Measurements from ENCODE around the gene CYP39A1.

The CYP39A1 gene

DNA sequence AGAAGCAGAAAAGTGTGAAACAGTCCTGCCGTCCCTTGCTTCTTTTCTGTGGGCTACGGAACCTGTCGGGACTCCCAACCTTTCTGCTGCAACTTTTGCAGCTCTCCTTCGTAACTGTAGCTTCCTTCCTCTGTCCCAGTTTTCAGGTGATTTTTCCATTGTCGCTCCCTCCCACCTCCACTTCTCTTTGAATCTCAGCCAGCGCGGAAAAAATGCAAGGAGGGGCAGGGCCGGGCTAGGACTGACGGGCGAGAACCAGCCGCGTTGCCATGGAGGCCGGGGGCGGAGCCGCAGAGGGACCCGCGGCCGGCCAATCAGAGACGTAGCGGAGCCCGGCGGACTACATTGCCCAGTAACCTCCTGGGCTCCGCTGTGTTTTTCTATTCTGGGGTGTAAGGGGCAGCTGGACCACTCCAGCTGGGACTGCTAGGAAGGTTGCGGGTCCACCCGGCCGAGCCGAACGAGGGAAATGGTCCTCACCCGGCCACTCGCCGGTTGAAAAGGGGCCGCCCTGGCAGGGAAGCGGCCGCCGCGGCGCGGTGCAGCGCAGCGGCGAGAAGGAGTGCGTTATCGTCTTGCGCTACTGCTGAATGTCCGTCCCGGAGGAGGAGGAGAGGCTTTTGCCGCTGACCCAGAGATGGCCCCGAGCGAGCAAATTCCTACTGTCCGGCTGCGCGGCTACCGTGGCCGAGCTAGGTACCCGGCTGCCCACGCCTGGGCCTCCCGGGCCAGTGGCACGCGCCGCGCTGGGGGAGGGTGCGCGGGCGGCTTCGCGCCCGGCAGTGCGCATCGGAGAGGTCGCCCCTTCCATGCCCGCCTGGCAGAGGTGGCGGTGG is at the start of gene CYP39A1, which contains the start of gene SLC25A27:
CYP39A1 (minus strand) TSS at position 216 of the 836 bp plus-strand sequence. CDS start 236 bp downstream, outside the sequence.
SLC25A27 (plus strand) TSS at position 373 of the 836 bp plus-strand sequence; CDS start at position 591, 218 bp downstream.
- peak; percentile 87 for DNase-seq

DNA sequence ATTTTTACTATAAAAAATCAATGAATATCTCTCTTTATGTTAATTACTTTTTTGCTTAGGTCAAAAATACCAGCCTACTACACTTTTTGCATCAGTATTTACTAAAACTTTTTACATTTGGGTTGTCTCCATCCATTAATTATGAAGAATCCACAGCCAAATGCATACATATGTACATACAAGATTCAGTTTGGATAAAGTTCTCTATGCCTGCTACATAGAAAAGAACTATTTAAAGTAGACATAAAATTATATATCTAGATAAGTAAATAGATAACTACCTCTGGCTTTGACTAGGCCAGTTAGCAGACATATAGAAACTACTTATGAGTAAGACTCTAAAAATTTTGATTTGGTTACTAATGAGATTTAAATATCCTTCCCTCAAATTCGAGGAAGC is 47.4 kb upstream of the CYP39A1 start:
- no peak for DNase-seq

- DNase-seq = no peak
These were observed 38.4 kb upstream of the CYP39A1 start for GRCh38 chr6:46690911-46691451.

- DNase-seq = no peak
These were observed 37.6 kb upstream of the CYP39A1 start for GRCh38 chr6:46690141-46690755.

GRCh38 chr6:46689657-46690056 is 37.0 kb upstream of the CYP39A1 start:
- DNase-seq = no peak

DNA sequence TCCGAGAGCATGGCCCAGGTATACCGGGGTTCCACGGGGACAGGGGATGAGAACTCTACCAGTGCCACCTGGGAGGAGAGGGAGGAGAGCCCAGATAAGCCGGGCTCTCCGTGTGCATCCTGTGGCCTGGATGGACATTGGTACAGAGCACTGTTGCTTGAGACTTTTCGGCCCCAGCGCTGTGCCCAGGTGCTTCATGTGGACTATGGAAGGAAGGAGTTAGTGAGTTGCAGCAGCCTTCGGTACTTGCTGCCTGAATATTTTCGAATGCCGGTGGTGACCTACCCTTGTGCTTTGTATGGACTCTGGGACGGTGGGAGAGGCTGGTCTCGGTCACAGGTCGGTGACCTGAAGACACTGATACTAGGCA is 36.3 kb upstream of the CYP39A1 start:
- no peak for DNase-seq

DNA sequence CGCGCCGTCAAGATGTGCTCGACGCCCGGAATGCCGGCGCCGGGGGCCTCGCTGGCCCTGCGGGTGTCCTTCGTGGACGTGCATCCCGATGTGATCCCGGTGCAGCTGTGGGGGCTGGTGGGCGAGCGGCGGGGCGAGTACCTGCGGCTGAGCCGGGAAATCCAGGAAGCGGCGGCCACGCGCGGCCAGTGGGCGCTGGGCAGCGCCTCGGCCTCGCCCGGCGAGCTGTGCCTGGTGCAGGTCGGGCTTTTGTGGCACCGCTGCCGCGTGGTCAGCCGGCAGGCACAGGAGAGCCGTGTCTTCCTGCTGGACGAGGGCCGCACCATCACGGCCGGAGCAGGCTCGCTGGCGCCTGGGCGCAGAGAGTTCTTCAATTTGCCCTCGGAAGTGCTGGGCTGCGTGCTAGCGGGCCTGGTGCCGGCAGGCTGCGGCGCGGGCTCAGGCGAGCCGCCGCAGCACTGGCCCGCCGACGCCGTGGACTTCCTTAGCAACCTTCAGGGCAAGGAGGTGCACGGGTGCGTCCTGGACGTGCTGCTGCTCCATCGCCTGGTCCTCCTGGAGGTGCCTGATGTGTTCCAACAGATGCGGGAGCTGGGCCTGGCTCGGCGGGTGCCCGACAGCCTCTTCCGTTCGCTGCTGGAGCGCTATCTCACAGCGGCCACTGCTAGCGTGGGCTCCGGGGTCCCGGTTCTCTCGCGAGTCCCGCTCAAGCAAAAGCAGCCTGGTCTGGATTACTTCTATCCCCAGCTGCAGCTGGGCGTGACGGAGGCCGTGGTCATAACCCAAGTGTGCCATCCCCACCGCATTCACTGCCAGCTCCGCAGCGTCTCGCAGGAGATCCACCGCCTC is 35.7 kb upstream of the CYP39A1 start:
- DNase-seq = no peak

GRCh38 chr6:46687619-46688097 is 35.0 kb upstream of the CYP39A1 start, which contains the start of gene TDRD6:
Gene TDRD6, plus strand, starts transcription at chr6:46687885. Its CDS starts 244 bp downstream, at chr6:46688129.
- no peak for DNase-seq

DNA sequence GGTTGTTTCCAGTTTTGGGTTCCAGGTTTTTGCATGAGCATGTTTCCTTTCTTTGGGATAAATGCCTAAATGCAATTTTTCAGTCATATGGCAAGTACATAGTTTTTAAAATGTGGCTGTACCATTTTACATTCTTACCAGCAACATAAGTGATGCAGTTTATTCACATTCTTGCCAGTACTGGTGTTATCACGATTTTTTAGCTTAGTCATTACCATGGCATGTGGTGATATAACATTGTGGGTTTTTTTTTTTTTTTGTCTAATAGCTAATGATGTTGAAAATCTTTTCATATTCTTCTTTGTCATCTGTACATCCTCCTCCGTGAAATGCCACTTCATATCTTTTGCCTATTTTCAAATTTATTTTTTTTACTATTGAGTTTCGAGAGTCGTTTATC is 32.2 kb upstream of the CYP39A1 start:
- no peak for DNase-seq

GRCh38 chr6:46677314-46677654 is 24.7 kb upstream of the CYP39A1 start:
- no peak for DNase-seq

GRCh38 chr6:46676604-46677313 is 24.1 kb upstream of the CYP39A1 start:
- DNase-seq = no peak

DNA sequence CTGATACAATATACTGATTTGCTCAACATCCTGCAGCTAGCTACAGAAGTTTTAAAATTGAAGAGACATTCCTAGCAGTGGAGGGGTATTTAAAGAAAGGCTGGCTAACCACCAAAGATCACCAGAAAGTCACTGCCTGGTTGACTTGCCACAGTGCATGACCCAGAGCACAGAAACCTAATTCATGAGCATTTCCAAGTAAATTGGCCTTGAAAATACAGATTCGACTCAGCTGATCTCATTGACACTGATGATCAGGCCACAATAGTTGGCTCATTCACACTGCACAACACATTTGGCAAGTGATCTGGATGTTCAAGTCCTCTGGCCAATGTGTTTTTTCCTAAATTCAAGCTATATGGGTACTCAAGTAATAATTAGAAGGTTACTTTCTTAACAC is 21.8 kb upstream of the CYP39A1 start:
- no peak for DNase-seq

GRCh38 chr6:46667377-46667776 is 14.8 kb upstream of the CYP39A1 start:
- DNase-seq = no peak

DNA sequence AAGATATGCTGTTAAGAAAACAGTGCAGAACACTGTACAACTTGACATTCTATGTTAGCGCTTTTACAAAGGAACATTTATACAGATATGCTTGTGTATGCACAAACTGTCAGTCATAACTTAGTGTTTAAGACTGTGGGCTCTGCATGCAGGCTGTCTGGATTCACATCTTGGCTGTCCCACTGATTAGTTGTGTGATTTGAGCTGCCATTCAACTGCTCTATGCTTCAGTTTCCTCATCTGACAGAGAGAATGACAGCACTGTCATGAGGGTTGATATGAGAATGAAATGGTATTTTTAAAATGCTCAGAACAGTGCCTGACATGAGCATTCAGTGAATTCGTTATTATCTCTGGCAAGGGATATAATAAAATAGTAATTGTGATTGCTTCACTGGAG is 8.9 kb upstream of the CYP39A1 start:
- no peak for DNase-seq

GRCh38 chr6:46657642-46658041 is 5.0 kb upstream of the CYP39A1 start:
- DNase-seq = no peak

DNA sequence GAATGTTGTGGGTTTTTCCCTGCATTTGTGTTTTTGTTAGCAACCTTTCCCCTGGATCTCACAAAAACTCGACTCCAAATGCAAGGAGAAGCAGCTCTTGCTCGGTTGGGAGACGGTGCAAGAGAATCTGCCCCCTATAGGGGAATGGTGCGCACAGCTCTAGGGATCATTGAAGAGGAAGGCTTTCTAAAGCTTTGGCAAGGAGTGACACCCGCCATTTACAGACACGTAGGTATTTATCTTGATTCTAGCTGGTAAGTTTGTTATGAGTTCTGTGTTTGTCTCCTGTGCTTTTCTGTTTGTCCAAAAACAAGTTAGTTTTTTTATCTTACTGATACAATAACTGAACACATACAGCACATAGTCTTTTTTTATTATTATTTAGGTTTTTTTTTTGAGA is 3.2 kb upstream of the CYP39A1 start:
- DNase-seq = no peak

DNA sequence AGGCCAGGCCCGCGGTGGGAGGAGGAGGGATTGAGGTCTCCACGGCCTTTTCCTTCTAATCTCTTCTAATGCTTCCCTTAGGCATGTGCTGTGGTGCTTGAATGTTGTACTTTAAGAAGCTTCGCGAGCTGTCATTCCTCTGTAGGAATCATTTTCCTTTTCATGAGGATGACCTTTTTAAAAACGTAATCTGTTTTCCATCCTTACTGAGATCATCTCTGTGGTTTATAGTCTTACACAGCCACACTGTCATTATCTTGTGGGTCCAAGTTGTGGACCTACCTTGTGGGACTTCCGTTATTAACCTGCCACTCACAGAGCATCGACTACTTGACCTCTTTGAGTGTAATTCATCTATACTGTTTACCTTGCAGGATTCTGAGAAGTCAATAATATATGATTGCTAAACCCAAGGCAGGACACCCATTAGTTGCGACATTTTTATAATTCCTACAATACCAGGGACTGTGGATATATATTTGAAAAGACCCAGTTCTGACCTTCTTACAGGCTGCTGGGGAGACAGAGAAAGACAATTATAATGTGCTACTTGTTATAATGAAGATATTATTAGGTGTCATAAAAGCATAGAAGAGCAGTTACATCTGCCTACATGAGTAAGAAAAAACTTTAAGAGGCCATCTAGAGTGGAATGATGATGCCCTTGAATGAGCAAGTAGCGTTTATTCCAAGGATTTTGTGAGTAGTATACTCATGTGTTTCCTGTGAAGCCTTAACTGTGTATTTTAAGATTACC is 999 bp upstream of the CYP39A1 start:
- no peak for DNase-seq

DNA sequence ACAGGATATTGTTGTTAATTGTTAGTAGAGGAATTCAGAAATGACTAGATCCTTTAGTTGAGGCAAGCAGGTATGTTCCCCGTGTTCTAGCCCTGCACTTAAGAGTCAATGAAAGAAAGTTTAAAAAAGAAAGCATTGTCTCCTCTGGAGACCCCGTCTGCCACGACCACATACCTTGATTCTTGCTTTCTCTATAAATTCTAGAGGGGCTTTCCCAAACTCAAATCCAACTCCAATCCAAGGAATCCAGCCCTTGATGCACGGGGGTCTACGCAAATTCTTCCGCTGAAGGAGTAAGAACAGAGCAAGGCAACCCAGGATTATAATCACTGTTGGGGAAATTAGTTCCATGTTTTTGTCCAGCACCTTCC is 401 bp downstream of the CYP39A1 start:
- DNase-seq = no peak

DNA sequence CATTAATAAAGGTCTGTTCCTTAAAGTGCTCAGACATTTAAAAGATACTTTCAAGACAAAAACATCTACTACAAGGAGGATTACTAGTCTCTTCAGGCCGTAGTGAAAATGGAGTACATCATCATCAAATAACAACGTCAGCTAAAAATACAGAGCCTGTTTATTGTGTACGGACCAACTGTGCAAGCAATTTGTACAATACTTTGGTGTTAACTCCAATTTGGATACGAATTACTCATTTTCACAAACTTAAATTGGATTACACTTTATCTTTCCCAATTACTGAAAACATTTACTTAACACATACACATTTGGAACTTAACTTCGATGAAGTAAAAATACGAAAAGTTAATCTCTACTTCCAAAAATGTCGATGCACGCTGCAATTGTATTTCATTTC is 802 bp downstream of the CYP39A1 start:
- DNase-seq = no peak

- DNase-seq = no peak
These were observed 1.6 kb downstream of the CYP39A1 start for GRCh38 chr6:46651006-46651405.

DNA sequence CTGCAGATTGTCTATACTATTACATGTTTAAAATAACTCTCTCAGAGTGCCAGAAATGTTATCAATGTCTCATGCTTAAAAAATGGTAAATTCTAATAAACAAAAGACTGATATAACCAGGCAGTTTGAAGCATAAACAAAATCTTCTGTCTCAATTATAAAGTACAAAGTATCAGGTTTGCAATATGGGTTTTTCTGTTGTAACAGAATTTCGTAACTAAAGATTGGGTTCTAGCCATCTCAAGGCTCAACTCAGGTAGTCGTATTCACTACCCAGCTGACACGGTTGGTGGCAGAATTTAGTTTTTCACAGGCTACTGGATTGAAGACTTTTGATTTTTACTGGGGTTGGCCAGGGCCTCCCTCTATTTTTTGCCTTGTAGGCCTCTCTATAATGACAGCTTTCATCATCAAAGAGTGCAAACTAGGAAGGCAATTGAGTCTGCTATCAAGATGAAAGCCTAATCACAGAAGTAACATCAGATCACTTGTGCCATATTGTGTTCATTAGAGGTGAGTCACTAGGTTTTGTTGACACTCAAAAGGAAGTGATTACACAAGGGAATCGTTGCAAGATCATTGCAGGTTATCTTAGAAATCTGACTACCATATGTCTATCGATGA is 3.6 kb downstream of the CYP39A1 start:
- no peak for DNase-seq
